GM18858 (cell line): Measurements from ENCODE around the gene TWIST1.

Experiments
- ATAC-seq: cut with Tn5 transposase; IDR thresholded peaks from one replicate; pipeline ENCODE4 v1.9.1; 2021; ENCODE audit not compliant: unreplicated experiment

The TWIST1 gene

DNA sequence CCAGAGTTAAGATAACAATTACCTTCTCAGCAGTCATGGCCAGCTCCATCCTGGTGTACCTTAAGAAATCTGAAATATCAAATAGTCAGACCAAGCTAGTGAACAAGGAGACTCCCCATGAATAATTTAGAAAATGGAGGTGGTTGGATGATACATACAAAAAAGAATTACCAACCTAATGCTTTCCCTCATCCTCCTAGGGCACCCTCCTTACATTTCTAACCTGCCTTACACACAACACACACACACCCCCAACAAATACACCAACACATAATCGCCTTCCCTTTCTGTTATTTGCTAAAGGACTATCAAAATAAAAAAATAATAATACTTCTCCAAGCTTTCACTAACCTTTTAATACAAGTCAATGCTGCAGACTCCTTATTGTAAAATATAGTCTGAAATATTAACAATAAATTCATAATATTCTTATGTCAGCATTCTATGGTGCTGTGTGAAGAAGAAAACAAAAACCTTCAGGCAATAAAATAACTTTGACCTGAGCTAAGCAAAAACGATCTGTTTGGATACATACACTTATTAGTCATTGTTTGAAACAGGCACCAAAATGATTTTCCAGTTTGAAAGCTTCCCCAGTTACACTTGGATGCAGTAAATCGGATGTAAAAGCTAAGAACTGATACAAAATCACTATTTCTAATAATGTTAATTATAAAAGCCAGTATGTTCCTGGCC lies 3.4 kb downstream of the TWIST1 start:
- no peak for ATAC-seq

DNA sequence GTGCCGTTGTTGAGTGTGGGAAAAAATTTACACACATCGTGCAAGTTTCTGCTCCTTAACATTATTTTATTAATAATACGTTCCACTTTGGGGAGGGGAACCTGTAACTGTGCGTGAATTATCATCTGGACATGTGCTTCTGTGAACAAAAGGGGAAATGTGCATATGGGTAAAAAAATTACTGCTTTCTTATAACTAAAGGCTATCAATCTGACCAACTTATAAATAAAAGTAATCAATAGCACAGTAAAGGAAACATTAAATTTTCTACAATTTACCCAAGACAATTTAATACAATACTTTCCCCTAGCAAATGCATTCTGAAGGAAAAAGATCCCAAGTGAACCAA lies 4.5 kb downstream of the TWIST1 start:
- no peak for ATAC-seq

DNA sequence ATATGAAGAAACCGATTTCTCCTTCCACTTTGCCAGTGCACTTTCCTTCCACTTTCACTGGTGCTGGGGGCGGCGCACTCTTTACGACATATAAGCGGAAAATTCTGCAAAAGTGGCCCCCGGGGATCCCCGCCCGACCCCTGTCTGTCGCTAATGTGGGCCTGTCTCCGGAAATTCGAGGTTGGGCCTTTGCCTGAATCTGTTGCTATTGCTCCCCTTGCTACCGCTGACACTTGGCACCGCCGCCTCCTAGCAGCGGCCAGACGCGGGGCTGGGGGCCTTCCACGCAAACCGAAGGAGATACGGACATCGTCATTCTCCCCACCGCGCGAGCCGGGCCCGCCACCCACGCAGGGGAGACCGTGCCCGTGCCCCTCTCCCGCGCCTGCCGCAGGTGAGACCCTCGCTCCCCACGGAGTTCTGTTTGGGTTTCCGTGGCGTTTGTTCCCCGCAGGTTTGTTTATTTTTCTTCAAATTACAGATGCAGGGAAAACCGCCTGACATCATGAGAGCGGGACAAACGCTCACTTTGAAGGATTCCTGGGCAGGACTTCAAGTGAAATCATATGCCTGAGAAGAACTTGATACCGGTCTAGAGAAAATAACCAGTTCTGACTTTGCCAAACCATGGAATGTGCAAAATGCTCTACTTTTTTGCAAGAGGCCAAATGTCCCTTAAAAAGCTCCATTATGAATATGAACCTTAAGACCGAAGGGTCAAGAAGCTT lies 5.0 kb downstream of the TWIST1 start:
- ATAC-seq, result no peak

GRCh38 chr7:19111474-19112273 lies 5.8 kb downstream of the TWIST1 start:
- ATAC-seq, result no peak

DNA sequence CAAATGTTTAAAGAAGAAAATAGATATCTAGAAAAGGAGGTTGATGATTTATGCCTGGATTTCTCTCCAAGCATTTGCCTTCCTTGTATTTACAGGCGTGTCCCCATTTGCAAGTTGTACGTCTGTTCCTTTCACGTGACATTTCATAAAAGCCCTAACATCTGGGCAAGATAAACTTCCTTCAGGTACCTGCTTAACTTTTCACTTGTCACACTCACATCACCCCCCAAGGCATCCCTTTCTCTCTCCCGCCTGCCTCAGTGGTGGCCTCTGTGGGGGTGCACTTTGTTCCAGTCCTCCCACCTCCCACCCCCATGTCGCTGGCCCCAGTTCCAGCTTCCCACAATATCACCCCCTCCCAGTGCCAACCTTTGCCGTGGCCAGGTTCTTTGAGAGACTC lies 6.7 kb downstream of the TWIST1 start:
- ATAC-seq, result no peak

DNA sequence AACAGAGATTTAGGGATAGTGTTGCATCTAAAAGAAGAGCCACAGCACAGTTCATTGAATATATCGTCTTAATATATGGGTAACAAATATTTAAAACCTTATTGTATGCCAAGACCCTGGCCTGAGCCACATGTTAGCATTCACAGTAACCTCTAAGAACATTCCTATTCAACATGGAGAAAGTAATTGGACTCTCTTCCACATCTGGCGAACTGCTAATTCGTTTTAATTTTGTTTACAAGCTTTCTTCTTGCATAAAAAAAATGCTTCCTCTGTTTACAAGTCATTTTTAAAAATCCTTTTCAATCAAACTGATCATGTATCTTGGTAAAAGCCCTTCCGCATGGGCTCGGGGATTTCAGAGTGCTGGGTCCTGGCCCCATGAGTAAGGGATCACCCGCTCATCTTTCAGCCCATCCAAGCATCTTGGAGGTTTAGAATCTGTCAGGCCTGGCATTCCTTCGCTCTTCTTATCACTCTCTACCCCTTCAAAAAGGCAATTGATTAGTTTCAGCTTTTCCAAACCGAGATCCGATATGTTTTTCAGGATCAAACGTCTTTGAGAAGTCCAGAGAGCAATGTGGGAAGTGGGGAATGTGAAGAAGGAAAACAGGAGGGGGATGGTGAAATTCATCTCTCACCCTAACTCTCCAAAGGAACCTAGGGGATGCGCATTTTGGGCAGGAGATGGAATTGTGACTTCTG lies 7.3 kb downstream of the TWIST1 start:
- ATAC-seq, result no peak

DNA sequence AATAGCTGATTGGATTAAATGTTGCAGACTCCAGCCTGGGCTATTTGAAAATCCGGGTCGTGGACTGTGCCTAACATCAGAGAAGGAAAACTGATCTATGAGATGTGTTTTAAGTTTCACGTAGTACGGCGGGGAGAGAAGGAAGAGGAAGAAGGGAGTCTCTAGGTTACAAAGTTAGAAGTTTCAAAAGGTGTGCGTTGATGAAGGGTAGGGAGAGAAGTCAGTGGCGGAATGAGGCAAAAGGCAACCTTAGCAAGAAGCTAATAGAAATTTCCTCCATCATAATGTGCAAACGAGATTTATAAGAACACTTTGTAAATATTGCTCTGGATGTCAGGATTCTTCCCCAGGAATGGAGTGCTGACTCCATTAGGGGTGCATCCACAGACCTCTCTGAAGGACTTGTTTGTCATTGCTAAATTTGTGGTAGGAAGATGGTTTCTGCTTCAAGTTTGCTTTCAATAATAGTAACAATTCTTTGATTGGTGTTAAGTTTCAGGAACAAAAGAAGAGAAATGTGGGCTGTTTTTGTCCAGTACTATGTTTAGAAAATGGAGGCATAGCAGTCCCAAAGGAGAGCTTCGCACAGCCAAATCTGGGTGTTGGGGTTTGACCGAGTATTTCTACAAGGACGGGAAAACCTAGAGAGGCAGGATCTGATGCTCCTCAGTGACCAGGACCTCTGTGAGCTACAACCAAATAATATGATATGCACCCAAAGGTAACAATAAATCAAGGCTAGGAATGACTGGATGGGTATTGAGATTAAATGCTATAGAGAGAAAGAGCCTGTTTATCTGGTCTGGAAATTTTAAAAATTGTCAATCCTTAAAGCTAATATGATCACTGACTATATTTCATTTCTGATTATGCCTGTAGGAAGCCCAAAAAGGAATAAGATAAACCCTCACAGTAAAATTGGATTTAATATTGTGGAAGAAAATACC lies 8.2 kb downstream of the TWIST1 start:
- no peak for ATAC-seq

- no peak for ATAC-seq
These were observed 9.9 kb downstream of the TWIST1 start for GRCh38 chr7:19107356-19108146.

DNA sequence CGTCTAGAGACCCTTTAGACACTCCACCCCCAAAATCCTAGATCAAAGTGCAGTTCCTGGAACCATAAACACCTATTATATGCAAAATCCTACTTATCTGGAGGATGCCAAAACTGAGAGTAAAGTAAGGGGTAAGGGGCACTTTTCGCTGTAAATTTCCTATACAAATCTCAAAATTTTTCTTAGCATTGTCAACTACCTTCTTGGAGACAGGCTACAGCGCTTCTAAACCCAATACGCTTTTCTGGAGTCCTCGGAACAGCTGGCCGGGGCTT lies 10.4 kb downstream of the TWIST1 start:
- no peak for ATAC-seq

DNA sequence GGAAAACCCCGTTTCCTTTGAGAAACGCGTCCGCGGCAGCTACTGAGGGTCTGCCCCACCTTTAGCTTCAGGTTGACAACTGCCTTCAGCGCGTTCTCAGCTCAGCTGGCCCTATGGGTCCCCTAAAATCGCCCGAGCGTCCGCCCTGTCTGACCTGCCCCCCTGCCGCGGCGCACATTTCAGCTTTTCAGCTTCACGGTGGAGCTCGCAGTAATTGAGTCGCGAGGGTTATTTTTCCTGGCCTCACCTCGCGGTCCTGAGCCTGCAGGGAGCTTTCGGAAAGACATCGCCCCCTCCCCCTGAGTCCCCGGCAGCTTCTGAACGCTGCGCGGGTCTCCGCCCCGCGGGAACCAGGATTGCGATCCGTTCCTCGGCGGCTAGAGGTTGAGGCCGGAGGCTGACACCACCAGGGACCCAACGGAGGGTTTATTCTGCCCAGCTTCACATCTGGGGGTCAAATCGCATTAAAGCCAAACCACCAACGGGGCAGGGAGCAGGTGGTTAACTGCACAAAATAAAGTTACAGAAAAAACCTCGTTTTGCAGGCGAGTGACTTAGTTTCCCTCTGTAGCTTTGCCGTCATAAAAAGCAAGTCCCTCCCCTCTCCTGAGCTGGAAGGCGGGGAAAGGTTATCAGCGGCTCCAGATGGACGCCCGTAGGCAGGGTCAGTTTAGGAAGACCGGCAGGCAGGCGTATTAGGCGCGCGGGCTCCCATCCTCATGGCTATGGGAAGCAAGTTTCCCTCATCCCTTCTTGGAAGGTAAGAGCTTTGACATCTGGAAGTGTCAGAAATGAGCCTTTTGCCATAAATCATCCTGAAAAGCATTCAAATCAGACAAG lies 11.0 kb downstream of the TWIST1 start:
- ATAC-seq, result no peak

- ATAC-seq, result no peak
These were observed 11.9 kb downstream of the TWIST1 start for GRCh38 chr7:19105546-19105945.

GRCh38 chr7:19104811-19105210 lies 12.6 kb downstream of the TWIST1 start:
- ATAC-seq, result no peak

DNA sequence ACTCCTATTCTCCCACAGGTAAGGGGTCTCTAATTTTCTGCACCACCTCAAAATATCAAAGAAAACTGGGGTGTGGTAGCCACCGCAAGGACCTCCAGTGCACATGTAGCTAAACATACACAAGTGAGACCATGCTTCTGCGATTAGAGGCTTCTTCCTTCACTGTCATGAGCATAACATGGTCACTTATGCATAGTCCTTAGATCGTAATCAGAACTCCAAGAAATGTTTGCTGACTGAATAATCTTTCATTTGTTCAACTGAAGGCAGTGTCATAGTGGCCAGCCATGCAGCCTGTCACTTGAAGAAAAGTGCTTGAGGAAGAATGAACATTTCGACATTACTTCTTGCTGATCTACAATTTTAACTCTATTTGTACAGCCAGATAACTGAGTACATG lies 14.6 kb downstream of the TWIST1 start:
- ATAC-seq, result no peak

DNA sequence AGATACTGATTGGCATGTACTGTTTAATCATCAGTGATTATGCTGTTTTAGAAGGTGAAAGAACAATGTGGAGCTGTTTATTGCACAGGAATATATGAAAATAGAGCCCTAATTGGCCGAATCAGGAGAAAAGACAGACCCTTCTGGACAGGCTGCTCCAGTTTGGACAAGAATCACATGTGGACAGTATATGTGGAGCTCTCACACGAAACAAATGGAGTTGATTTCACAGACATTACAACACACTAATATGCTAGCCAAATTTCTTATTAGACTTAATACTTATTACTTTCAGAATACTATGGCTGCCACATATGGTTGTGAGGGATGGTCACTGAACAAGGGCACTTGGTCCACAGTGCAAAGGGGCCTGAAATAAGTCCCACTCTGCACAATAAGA lies 15.5 kb downstream of the TWIST1 start:
- ATAC-seq, result no peak

DNA sequence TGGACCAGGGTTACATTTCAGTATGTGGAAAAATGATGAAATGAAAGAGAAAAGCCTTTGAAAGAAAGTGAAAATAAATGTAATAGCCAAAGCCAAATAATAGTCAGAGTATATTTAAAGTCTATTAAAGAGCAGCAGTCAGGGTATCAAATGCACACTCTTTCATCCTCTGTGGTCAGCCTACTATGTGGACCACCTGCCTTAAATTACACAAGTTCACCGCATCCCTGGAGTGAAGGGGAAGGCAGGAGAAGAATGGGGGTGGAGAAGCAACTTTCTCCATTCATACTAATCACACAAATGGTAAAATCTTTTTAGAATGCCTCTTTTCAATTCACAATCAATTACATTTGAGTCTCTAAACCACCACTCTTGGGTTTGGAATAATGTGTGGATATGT lies 16.0 kb downstream of the TWIST1 start:
- ATAC-seq, result no peak

DNA sequence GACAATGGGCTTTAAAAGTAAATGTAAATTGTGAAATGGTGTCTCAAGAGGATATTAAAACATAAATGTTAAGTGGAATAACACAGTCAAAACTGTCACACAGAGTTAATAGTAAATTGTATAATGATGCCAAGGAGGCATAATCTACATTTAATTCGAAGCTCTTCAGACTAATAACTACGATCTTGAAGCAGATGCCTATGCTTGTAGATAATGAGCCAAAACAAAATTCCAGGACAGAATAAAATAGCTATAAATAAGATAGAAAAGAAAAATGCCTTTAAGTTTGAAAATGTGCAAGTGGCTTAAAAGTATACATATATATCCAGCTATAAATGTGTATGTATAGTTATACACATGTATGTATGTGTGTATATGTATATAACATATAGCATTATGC lies 17.5 kb downstream of the TWIST1 start:
- ATAC-seq, result no peak

GRCh38 chr7:19099194-19099593 lies 18.2 kb downstream of the TWIST1 start:
- no peak for ATAC-seq

- ATAC-seq, result no peak
These were observed 18.9 kb downstream of the TWIST1 start for GRCh38 chr7:19098510-19098909.
